ENCODE results near the gene MAN2A1.

Gene MAN2A1

DNA sequence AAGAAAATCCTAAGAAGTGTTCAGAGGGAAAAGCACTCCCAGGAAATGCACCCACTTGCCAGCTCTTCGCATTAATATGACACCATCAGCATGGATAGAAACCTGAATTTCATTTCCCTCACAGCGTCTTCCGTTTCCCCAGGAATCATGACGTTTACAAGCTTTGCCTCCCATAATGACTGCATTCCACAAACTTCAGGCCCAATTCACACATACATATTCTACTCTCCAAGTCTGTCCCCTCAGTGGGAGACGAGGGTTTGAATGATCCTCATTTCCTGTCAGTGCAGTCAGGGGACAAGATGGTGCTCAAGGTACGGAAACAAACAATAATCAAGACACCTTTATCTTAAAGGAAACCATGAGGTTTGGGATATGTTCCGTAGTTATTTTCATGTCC lies 44.9 kb upstream of the MAN2A1 start:
- no peak for TF ChIP-seq FOXM1 (IDR thresholded peaks at IDR 0.05; ENCODE audit: borderline replicate concordance, low read depth)
- TF ChIP-seq, protein P1, sequence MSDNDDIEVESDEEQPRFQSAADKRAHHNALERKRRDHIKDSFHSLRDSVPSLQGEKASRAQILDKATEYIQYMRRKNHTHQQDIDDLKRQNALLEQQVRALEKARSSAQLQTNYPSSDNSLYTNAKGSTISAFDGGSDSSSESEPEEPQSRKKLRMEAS (IDR thresholded peaks at IDR 0.05) = no peak
- no peak for TF ChIP-seq EP300 (IDR thresholded peaks at IDR 0.05; ENCODE audit: borderline replicate concordance)
- no peak for TF ChIP-seq NFIC (IDR thresholded peaks at IDR 0.05)
- TF ChIP-seq EGR1 (IDR thresholded peaks at IDR 0.05) = no peak
- no peak for TF ChIP-seq TCF12 (IDR thresholded peaks at IDR 0.05; ENCODE audit: low read depth)
- TF ChIP-seq CEBPB (IDR thresholded peaks at IDR 0.05) = no peak
- TF ChIP-seq, protein P2, sequence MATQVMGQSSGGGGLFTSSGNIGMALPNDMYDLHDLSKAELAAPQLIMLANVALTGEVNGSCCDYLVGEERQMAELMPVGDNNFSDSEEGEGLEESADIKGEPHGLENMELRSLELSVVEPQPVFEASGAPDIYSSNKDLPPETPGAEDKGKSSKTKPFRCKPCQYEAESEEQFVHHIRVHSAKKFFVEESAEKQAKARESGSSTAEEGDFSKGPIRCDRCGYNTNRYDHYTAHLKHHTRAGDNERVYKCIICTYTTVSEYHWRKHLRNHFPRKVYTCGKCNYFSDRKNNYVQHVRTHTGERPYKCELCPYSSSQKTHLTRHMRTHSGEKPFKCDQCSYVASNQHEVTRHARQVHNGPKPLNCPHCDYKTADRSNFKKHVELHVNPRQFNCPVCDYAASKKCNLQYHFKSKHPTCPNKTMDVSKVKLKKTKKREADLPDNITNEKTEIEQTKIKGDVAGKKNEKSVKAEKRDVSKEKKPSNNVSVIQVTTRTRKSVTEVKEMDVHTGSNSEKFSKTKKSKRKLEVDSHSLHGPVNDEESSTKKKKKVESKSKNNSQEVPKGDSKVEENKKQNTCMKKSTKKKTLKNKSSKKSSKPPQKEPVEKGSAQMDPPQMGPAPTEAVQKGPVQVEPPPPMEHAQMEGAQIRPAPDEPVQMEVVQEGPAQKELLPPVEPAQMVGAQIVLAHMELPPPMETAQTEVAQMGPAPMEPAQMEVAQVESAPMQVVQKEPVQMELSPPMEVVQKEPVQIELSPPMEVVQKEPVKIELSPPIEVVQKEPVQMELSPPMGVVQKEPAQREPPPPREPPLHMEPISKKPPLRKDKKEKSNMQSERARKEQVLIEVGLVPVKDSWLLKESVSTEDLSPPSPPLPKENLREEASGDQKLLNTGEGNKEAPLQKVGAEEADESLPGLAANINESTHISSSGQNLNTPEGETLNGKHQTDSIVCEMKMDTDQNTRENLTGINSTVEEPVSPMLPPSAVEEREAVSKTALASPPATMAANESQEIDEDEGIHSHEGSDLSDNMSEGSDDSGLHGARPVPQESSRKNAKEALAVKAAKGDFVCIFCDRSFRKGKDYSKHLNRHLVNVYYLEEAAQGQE (IDR thresholded peaks at IDR 0.05; ENCODE audit: low read depth) = no peak
- TF ChIP-seq, protein P3, sequence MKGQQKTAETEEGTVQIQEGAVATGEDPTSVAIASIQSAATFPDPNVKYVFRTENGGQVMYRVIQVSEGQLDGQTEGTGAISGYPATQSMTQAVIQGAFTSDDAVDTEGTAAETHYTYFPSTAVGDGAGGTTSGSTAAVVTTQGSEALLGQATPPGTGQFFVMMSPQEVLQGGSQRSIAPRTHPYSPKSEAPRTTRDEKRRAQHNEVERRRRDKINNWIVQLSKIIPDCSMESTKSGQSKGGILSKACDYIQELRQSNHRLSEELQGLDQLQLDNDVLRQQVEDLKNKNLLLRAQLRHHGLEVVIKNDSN (IDR thresholded peaks at IDR 0.05) = no peak
- no peak for TF ChIP-seq TEAD4 (IDR thresholded peaks at IDR 0.05)
- no peak for TF ChIP-seq TAF1 (IDR thresholded peaks at IDR 0.05; ENCODE audit: low read depth)
- no peak for TF ChIP-seq ZBTB7A (IDR thresholded peaks at IDR 0.05; ENCODE audit: low read depth)

DNA sequence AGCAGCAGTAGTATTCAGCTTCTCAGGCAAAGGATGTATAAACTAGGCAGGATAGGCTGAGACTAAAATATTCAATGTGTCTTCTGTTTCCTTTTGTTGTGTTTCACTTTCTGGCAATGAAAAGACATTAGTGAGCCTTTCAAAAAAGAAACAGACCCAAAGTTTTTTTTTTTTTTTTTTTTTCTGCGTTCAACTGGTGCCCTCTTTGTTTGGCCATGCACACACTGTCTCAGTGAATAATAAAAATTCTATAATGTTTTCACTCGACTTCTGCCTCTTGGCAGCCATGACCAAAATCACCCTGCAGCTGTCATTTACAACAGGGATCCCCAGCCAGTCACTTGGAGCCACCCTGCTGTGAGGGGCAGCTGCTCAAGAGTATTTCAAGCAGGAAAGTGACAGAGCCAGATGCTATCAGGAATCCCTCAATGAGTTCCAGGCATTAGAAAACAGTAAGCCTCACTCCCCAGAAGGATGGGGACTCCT lies 44.0 kb upstream of the MAN2A1 start:
- TF ChIP-seq, protein P3 (IDR thresholded peaks at IDR 0.05) = no peak
- TF ChIP-seq, protein P1 (IDR thresholded peaks at IDR 0.05) = no peak
- TF ChIP-seq NFIC (IDR thresholded peaks at IDR 0.05) (no peak), FOXM1 (IDR thresholded peaks at IDR 0.05; ENCODE audit: borderline replicate concordance, low read depth) (no peak), TAF1 (IDR thresholded peaks at IDR 0.05; ENCODE audit: low read depth) (no peak), RAD21 (IDR thresholded peaks at IDR 0.05; ENCODE audit: low read depth) (no peak)

DNA sequence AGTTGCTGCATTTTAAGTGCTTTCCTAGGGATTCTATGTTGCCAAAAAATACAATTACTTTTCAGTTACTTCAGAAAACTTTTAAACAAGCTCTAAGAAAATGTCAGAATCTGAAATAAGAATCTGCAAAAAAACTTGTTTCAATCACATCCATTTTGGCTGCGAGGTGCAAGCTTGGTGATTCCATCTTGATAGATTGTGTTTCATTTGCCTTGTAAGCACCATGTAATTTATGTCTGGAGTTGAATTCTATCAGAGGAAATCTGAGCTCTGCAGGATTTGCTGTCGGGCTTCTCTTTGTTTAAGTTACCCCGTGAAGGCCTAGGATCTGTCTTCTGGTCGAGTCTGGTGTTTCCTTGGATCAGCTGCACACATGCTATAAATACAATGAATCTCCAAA lies 40.4 kb upstream of the MAN2A1 start:
- TF ChIP-seq RAD21 (IDR thresholded peaks at IDR 0.05; ENCODE audit: low read depth) (no peak), TCF12 (IDR thresholded peaks at IDR 0.05; ENCODE audit: low read depth) (no peak), TEAD4 (IDR thresholded peaks at IDR 0.05) (no peak), CEBPB (IDR thresholded peaks at IDR 0.05) (no peak), NFIC (IDR thresholded peaks at IDR 0.05) (no peak), CREB1 (IDR thresholded peaks at IDR 0.05; ENCODE audit: low read depth) (no peak), TAF1 (IDR thresholded peaks at IDR 0.05; ENCODE audit: low read depth) (no peak)
- TF ChIP-seq, protein P3 (IDR thresholded peaks at IDR 0.05) = no peak

DNA sequence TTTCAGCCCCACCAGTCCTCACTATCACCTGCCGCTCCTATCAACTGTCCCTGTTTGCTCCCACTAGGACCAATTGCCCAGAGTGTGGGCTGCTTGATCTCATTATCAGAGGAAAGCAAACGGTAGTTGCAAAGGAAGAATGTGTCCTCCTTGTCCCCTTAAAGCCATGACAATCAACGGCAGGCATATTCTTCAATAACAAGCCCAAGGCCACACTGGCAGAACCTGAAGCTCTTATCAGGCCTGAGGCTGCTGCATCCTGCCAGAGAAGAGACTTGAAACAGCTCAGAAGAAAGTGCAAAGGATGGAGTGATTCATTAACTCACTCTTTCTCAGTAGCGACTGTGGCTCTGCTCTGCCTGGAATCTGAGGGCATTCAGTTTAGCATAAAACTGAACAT lies 39.2 kb upstream of the MAN2A1 start:
- no peak for TF ChIP-seq CREB1 (IDR thresholded peaks at IDR 0.05; ENCODE audit: low read depth)
- no peak for TF ChIP-seq YY1 (IDR thresholded peaks at IDR 0.05; ENCODE audit: low read depth)
- TF ChIP-seq TEAD4 (IDR thresholded peaks at IDR 0.05) = no peak
- no peak for TF ChIP-seq NFIC (IDR thresholded peaks at IDR 0.05)
- TF ChIP-seq ZBTB7A (IDR thresholded peaks at IDR 0.05; ENCODE audit: low read depth) = no peak
- TF ChIP-seq, protein P1 (IDR thresholded peaks at IDR 0.05) = no peak
- no peak for TF ChIP-seq EP300 (IDR thresholded peaks at IDR 0.05; ENCODE audit: borderline replicate concordance)
- TF ChIP-seq TAF1 (IDR thresholded peaks at IDR 0.05; ENCODE audit: low read depth) = no peak
- TF ChIP-seq, protein P3 (IDR thresholded peaks at IDR 0.05) = no peak
- no peak for TF ChIP-seq TCF12 (IDR thresholded peaks at IDR 0.05; ENCODE audit: low read depth)
- TF ChIP-seq CEBPB (IDR thresholded peaks at IDR 0.05) = no peak
- TF ChIP-seq, protein P2 (IDR thresholded peaks at IDR 0.05; ENCODE audit: low read depth) = no peak
- no peak for TF ChIP-seq EGR1 (IDR thresholded peaks at IDR 0.05)
- TF ChIP-seq FOXM1 (IDR thresholded peaks at IDR 0.05; ENCODE audit: borderline replicate concordance, low read depth) = no peak
- TF ChIP-seq RAD21 (IDR thresholded peaks at IDR 0.05; ENCODE audit: low read depth) = no peak

DNA sequence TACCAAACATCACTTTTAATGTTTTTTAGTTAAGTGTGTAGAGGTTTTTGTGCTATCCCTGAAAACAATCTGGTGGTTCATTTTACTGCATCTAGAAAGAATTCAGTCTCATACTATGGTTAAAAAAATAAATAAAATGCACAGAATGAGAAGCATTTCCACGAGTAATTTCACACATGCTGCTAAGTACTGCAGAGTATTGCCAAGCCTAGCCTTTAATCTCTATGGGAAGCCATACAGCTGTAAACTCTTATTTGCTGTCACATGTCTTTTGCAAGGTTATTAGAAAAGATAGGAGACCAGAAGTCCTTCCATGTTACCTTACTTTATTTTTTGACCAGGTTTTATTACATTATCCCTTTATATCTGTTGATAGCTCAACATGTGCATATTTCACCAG lies 37.6 kb upstream of the MAN2A1 start:
- TF ChIP-seq TCF12 (IDR thresholded peaks at IDR 0.05; ENCODE audit: low read depth) (no peak), ZBTB7A (IDR thresholded peaks at IDR 0.05; ENCODE audit: low read depth) (no peak)
